Mesothelial cell of epicardium (in vitro differentiated cells): ENCODE results near the gene PCNX2. TPM values are rescaled to one million over a fixed set of nuclear protein-coding genes. Genes with fewer than 3 reads are reported as not detected.

Experiments
- DNase-seq, 2 experiments: peaks; one replicate each; pipeline ENCODE4 v3.0.0; 2021; ENCODE audit warnings: low spot score in 2 of 2; ENCODE audit not compliant: unreplicated experiment in 2 of 2
- H3K27ac Mint-ChIP-seq: 2 replicates; pipeline ENCODE4 v1.8.0; 2021; ENCODE audit warnings: mixed read lengths
- H3K27me3 Mint-ChIP-seq: 2 replicates; pipeline ENCODE4 v1.8.0; 2021; ENCODE audit warnings: low read depth, mixed read lengths
- H3K36me3 Mint-ChIP-seq: 2 replicates; pipeline ENCODE4 v1.8.0; 2021; ENCODE audit warnings: mixed read lengths
- H3K4me1 Mint-ChIP-seq: 2 replicates; pipeline ENCODE4 v1.8.0; 2021; ENCODE audit warnings: mixed read lengths
- H3K4me3 Mint-ChIP-seq: 2 replicates; pipeline ENCODE4 v1.8.0; 2021; ENCODE audit warnings: mild to moderate bottlenecking, moderate library complexity, mixed read lengths
- H3K9me3 Mint-ChIP-seq: 2 replicates; pipeline ENCODE4 v1.8.0; 2021; ENCODE audit warnings: mixed read lengths
- total RNA-seq: library from RNA; stranded (reverse); gene quantifications from 3 replicates; pipeline ENCODE4 v1.2.1, GENCODE V29; 2021
- TF ChIP-seq, protein P1 (sequence below): fragments of 200-600 bp; sonication (generic); IDR thresholded peaks from one replicate; pipeline ENCODE4 v1.5.0; 2021; ENCODE audit warnings: antibody characterized with exemption; ENCODE audit not compliant: unreplicated experiment

The PCNX2 gene
- total RNA-seq, 1 donor from 2014 or later: 28.4 TPM

DNA sequence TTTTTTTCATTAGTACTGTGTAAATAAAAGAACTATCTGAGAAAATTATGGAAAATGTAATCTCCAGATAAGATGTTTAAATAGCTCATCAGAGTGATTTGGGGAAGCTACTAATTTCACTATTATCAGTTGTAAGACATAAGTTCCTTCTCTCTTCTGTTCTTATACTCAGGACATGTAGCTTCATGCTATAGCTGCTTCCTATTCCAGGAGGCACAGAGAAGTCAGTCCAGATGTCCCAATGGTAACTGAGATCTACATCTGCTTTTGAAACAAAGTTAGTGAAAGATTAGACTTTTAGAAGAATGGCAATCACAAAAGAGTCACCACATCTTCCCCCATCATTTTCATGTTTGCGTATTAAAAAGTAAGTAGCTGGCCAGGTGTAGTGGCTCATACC, 37.6 kb upstream of the PCNX2 start:
- Mint-ChIP-seq H3K27me3 (peaks cover 30% of the 10 kb centered on the region), H3K4me3 (no peak overlapping the region), H3K27ac (no peak overlapping the region), H3K36me3 (no peaks in the 10 kb centered on the region), H3K9me3 (peaks cover 6% of the 10 kb centered on the region), H3K4me1 (peaks cover 19% of the 10 kb centered on the region)
- TF ChIP-seq, protein P1, sequence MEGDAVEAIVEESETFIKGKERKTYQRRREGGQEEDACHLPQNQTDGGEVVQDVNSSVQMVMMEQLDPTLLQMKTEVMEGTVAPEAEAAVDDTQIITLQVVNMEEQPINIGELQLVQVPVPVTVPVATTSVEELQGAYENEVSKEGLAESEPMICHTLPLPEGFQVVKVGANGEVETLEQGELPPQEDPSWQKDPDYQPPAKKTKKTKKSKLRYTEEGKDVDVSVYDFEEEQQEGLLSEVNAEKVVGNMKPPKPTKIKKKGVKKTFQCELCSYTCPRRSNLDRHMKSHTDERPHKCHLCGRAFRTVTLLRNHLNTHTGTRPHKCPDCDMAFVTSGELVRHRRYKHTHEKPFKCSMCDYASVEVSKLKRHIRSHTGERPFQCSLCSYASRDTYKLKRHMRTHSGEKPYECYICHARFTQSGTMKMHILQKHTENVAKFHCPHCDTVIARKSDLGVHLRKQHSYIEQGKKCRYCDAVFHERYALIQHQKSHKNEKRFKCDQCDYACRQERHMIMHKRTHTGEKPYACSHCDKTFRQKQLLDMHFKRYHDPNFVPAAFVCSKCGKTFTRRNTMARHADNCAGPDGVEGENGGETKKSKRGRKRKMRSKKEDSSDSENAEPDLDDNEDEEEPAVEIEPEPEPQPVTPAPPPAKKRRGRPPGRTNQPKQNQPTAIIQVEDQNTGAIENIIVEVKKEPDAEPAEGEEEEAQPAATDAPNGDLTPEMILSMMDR: no peak
- DNase-seq: no peak

DNA sequence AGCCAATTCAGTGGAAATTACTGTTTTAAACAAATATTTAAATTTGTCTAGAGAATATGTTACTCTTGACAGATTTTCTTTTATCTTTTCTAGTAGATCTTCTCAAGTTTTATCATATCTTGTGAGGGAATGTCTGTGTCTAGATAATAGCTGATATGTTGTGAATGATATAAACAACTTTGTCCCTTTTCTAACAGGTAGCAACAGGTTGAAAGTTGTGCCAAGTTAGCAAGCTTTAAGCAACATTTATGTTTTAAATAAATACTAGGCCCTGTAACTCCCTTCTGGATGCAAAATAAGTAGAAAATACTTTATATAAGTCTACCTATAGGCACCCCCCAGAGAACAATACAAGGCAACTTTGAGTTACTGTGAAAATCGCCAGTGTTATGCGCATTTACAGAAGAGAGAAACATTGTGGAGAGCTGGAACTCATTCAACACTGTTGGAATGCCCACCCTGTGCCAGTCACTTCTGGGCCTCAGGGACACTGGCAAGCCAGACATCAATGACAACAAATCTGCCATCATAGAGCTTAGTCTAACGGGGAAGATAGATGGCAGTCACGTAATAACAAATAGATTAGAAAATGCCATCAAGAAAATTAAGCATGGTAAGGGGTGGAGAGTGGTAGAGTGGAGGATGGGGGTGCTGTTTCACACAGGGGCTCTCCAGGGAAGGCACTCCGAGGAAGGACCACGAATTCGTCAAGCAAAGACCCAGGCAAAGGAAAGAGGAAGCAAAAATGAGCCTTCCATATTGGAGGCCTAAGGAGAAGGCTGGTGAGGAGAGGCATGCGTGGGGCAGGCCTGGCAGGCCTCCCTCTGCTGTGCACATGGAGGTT, 36.4 kb upstream of the PCNX2 start:
- peaks cover 5% of the 10 kb centered on the region for H3K9me3 Mint-ChIP-seq
- H3K4me3 Mint-ChIP-seq: no peak overlapping the region
- H3K4me1 Mint-ChIP-seq: peaks cover 21% of the 10 kb centered on the region
- DNase-seq: no peak
- TF ChIP-seq, protein P1: no peak
- H3K27me3 Mint-ChIP-seq: peaks cover 29% of the 10 kb centered on the region
- no peak overlapping the region for H3K27ac Mint-ChIP-seq
- H3K36me3 Mint-ChIP-seq: no peaks in the 10 kb centered on the region

DNA sequence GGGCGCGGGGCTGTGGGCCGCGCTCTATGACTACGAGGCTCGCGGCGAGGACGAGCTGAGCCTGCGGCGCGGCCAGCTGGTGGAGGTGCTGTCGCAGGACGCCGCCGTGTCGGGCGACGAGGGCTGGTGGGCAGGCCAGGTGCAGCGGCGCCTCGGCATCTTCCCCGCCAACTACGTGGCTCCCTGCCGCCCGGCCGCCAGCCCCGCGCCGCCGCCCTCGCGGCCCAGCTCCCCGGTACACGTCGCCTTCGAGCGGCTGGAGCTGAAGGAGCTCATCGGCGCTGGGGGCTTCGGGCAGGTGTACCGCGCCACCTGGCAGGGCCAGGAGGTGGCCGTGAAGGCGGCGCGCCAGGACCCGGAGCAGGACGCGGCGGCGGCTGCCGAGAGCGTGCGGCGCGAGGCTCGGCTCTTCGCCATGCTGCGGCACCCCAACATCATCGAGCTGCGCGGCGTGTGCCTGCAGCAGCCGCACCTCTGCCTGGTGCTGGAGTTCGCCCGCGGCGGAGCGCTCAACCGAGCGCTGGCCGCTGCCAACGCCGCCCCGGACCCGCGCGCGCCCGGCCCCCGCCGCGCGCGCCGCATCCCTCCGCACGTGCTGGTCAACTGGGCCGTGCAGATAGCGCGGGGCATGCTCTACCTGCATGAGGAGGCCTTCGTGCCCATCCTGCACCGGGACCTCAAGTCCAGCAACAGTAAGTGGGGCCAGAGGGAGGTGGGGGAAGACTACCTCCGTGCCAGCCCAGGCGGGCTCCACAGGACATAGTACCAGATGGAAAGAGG, 32.8 kb upstream of the PCNX2 start:
- H3K4me3 Mint-ChIP-seq: peak overlapping the region; percentile 66
- peaks cover 22% of the 10 kb centered on the region for H3K4me1 Mint-ChIP-seq
- peak; percentile 21 to 51 for DNase-seq
- H3K27me3 Mint-ChIP-seq: peaks cover 45% of the 10 kb centered on the region
- no peaks in the 10 kb centered on the region for H3K9me3 Mint-ChIP-seq
- TF ChIP-seq, protein P1: no peak
- H3K27ac Mint-ChIP-seq: no peak overlapping the region
- H3K36me3 Mint-ChIP-seq: no peaks in the 10 kb centered on the region

DNA sequence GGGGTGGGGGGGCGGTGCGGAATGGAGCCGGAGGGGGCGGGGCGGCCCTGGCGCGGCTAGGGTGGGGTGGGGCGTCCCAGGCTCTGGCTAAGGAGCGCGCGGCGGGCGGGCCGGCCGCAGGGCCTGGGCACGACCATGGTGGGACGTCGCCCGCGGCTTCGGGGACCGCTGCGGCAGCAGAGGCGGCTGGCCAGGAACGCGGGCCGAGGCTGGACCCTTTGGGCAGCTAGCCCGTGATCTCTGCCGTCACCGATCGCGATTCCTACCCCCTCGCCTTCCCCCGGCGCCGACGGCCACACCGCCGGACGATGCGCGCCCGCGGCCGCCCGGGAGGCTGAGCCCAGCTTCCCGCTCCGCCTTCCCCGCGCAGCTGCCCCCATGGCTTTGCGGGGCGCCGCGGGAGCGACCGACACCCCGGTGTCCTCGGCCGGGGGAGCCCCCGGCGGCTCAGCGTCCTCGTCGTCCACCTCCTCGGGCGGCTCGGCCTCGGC, 32.2 kb upstream of the PCNX2 start, which contains the start of gene MAP3K21:
Gene MAP3K21, plus strand, starts transcription at position 74 of the 491 bp plus-strand sequence. Its CDS starts 305 bp downstream, at position 379.
- Mint-ChIP-seq H3K36me3 (no peaks in the 10 kb centered on the region), H3K4me1 (peaks cover 22% of the 10 kb centered on the region), H3K9me3 (no peaks in the 10 kb centered on the region), H3K27me3 (peaks cover 50% of the 10 kb centered on the region), H3K4me3 (peak within 1 kb of the TSS; percentile 70), H3K27ac (peak within 1 kb of the TSS; percentile 68)
- TF ChIP-seq, protein P1: no peak
- DNase-seq: peak; percentile 22 to 57

DNA sequence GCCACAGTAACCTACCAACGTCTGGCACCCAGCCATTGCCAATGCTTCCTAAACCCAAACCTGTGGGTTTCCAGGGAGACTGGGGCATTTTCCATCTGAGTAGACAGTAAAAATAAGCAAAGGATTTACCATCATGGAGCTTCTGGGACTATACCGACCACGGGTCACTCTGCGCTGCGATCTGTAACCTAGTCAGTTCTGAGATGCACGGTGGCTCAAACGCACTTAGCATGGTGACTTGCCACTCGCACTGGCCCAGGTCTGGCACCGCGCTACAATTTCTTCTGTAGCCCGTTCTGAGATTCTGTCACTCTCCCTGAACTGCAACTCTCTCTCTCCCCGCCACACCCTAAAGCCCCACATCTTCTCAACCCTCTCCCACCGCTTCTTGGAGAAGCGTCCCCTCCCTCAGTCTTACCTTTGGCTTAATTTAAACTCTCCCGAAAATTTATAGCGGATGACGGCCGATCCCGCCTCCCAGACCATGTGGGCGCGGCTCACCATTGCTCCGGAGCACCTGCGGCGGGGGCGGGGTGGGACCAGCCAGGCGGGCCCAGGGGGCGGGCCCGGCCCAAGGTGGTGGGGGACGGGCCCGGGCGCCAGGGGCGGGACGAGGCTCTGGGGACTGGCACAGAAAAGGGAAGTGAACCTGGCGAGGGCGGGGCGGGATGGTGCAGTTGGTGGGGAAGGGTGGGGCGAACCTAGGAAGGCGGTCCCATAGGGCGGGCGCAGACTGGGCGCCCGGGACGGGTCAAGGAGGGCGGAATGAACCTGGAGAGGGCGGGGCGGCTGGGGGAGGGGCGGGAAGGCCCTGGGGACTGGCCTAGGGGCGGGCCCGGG, 31.5 kb upstream of the PCNX2 start:
- DNase-seq: peak; percentile 54 to 71
- TF ChIP-seq, protein P1: no peak
- Mint-ChIP-seq H3K4me1 (peaks cover 22% of the 10 kb centered on the region), H3K9me3 (no peaks in the 10 kb centered on the region), H3K27ac (peak overlapping the region; percentile 68), H3K27me3 (peaks cover 57% of the 10 kb centered on the region), H3K4me3 (peak overlapping the region; percentile 70), H3K36me3 (no peaks in the 10 kb centered on the region)
